AG10803 (cell line): ENCODE results near the gene THRB.
A peak's percentile ranks its signal among the peaks of the same experiment; 100 is the strongest.

ENCODE experiments used
- DNase-seq: peaks from one replicate; pipeline ENCODE4 v3.0.0; 2010; ENCODE audit warnings: low read depth
- H3K4me3 ChIP-seq: 2 replicates; pipeline ENCODE4 v1.5.1; 2011; ENCODE audit warnings: mild to moderate bottlenecking, low read length, control low read depth
- TF ChIP-seq, protein P1 (sequence below): conservative IDR thresholded peaks from 2 replicates; pipeline ENCODE4 v1.5.1; 2011; ENCODE audit warnings: mild to moderate bottlenecking, low read length, control low read depth, inconsistent platforms

The THRB gene

DNA sequence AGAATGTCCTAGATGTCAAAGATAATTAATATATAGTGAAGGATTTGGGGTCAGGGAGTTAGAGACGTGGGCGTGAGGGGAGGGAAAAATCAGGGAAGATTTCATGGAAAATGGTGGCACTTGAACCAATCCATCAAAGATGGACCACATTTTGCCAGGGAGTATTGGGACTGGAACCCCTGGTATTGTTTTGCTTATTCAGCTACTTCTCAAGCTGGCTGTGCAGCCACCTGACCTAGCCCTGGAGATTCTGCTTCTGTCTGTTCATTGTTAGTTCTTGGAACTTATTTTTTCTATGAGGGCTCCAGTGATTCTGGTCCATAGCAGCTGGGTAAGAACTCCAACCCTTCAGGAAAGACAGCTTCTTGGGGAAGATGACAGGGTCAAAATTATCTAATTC is 3.3 kb upstream of the THRB start:
- no peak for DNase-seq
- TF ChIP-seq, protein P1, sequence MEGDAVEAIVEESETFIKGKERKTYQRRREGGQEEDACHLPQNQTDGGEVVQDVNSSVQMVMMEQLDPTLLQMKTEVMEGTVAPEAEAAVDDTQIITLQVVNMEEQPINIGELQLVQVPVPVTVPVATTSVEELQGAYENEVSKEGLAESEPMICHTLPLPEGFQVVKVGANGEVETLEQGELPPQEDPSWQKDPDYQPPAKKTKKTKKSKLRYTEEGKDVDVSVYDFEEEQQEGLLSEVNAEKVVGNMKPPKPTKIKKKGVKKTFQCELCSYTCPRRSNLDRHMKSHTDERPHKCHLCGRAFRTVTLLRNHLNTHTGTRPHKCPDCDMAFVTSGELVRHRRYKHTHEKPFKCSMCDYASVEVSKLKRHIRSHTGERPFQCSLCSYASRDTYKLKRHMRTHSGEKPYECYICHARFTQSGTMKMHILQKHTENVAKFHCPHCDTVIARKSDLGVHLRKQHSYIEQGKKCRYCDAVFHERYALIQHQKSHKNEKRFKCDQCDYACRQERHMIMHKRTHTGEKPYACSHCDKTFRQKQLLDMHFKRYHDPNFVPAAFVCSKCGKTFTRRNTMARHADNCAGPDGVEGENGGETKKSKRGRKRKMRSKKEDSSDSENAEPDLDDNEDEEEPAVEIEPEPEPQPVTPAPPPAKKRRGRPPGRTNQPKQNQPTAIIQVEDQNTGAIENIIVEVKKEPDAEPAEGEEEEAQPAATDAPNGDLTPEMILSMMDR, result no peak
- no peak overlapping the region for H3K4me3 ChIP-seq

DNA sequence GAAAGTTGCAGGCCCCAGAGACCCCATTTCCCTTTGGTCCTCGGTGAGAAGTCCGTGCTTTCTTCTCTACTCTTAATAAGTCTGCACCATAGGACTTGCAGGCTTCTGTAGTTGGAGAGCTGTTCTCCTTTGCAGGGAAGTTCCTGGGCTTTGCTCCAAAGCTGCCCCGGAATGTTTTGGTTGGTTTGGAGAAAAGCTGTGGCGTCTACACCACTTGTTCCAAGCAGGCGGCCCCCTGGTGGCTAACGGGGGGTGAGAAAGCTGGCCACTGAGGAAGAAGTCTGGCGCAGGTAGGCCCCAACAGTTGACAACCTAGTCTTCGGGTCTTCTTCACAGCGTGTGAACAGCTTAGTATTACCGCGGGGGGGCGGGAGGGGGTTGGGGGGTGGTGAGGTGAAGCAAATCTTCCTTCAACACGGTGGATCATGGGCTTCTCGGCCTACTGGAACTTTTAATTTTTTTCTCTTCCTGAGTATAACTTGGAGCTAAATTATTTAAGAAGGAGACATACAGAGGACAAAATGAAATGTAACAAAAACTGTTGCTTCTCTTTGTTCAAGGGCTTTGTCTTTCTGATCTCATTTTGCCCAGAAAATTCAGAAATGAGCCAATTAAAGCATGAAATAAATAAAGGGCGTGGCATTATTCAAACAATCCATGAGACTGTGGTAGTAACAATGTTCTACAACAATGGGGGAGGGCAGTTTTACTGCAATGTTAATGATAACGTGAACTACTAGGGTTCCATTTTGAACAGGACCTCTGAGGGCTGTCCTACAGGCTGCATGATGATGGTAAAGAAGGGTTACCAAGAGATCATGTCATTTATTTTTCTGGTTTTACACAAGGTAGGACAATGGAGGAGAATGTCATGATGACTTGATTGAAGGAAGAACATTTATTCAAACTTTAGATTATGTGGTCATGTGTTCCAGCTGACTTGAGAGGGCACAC is 2.2 kb upstream of the THRB start:
- H3K4me3 ChIP-seq, result no peak overlapping the region
- TF ChIP-seq, protein P1, result peak; percentile 64
- peak; percentile 85 for DNase-seq

DNA sequence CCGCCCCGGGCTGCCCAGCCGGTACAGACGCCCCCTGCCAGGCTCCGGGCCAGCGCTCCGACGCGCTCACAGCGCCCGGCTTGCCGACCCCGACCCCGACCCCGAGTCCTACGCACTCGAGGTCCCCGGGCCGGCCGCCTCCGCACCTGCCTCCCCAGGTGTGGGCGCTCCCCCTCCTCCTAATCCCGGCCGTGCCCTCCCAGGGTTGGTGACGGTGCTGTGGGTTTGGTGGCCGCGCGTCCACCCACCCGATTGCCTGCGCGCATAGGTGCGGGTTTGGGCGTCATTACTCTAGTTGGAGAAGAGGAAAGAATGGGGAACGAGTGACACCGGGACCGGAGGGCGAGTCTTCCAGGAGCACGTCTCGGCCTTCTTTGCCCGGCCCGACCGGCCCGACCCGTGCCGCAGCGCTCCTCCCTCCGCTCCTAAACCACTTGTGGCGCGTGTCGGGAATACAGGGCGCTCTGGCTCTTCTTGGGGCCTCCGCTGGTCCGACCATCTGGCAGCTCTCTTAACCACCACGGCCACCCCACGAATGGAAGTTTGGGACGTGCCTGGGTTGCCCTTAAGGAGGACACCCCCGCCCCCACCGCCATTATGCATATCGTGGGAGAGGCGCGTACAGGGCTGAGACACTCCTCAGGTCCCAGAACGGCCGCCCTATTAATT is 810 bp upstream of the THRB start:
- no peak for DNase-seq
- TF ChIP-seq, protein P1, result no peak
- peak overlapping the region; percentile 76 for H3K4me3 ChIP-seq

GRCh38 chr3:24493746-24494617 is 668 bp downstream of the THRB start:
- H3K4me3 ChIP-seq, result peak overlapping the region; percentile 76
- peak; percentile 32 for DNase-seq
- TF ChIP-seq, protein P1, result no peak

DNA sequence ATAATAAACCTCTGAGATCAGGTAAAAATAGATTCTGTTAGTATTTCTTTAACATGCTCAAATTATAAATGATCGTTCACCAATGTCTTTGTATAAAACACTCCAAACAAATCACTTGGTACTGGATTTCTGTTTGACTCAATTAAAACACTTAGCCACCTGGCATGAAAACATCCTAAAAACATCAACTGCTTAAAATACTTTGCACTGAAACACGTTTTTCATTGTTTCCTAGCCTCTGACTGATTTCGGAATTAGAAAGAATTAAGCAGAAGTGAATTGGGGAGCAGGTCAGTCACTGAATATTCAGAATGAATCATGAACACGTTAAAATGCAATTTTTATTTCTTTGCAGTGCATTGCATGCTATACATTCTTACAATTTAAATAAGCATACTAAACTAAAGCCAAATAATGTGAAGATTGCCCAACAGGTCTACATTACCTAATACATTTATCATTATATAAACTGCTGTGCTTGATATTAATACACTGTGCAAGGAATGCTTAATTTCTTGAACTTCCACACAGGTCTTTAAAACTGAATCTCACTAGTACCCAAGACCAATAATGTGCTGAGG is 1.6 kb downstream of the THRB start:
- DNase-seq, result no peak
- peak overlapping the region; percentile 76 for H3K4me3 ChIP-seq
- TF ChIP-seq, protein P1, result no peak

- TF ChIP-seq, protein P1, result no peak
- no peak for DNase-seq
- no peak overlapping the region for H3K4me3 ChIP-seq
These were observed 4.5 kb downstream of the THRB start for GRCh38 chr3:24490151-24490550.
